NCI-H187 treated with DMSO at 0.1 percent for 48 hours (cell line): ENCODE measurements around the gene SDK1.

Source experiments
- DNase-seq: peaks from one replicate; lab custom pipeline; 2025; lab: John Stamatoyannopoulos, UW

The SDK1 gene

DNA sequence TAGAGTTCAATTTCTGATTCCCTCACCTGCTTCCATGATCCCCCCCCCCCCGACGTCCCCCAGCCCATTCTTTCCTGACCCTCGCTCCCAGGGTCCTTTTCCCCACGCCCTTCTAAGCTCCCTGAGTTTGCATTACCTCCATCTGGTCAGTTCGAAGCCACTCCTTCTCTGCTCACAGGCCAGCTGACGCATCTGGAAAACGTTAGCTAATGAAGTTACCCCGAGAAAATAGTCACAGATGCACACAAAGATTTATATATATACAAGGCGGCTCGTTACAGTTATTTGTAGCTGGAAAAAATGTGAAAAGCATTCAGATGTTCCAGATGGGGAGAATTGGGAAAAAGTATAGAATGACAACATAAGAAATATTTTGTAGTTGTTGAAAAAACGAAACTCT is 751.1 kb downstream of the SDK1 start:
- no peak for DNase-seq

DNA sequence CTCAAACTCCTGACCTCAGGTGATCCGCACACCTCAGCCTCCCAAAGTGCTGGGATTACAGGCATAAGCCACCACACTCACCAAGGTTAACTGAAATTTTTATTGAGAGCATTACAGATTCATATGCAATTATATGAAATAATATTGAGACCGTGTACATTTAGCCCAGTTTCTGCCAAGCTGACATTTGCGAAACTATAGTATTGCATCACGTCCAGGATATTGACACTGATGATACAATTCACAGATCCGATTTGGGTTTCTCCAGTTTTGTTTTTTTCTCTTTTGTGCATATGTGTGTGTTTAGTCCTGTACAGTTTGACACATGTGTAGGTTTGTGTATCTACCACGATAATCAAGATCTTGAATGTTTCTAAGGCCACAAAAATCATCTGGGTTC is 753.1 kb downstream of the SDK1 start:
- no peak for DNase-seq

DNA sequence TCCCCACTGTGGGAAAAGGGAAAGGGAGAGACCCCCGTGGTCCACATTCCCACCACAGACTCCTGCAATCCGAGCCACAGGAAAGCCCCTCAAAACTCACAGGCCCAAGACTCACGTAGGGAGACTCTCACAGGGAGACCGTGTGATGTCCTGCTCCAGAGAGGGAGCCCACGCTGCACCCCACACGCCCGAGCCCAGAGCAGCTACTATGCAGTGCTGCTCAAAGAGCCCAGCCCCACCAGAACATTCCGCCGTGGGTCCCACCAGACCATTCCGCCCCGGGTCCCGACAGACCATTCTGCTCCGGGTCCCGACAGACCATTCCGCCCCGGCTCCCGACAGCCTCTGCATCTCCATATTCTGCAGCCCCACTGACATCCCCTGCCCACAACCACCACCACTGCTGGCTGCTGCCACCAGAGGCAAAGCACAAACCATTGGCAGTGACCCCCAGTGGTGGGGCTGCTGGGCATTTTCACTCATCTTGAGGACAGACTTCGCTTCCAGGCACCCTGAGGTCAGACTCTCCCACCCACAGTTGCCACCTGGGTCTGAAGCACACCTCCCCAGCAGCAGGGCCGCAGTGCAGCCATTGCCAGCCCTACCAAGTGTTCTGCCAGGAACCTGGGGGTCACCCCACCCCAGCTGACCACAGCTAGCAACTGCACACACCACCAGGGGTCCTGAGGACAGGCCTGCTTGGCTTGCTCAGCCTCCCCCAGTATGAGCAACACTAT is 755.7 kb downstream of the SDK1 start:
- no peak for DNase-seq

- no peak for DNase-seq
These were observed 756.2 kb downstream of the SDK1 start for GRCh38 chr7:4057289-4057616.

- DNase-seq: no peak
These were observed 757.1 kb downstream of the SDK1 start for GRCh38 chr7:4058158-4058557.

- no peak for DNase-seq
These were observed 764.1 kb downstream of the SDK1 start for GRCh38 chr7:4065190-4065589.

- DNase-seq: no peak
These were observed 765.2 kb downstream of the SDK1 start for GRCh38 chr7:4066206-4066605.

DNA sequence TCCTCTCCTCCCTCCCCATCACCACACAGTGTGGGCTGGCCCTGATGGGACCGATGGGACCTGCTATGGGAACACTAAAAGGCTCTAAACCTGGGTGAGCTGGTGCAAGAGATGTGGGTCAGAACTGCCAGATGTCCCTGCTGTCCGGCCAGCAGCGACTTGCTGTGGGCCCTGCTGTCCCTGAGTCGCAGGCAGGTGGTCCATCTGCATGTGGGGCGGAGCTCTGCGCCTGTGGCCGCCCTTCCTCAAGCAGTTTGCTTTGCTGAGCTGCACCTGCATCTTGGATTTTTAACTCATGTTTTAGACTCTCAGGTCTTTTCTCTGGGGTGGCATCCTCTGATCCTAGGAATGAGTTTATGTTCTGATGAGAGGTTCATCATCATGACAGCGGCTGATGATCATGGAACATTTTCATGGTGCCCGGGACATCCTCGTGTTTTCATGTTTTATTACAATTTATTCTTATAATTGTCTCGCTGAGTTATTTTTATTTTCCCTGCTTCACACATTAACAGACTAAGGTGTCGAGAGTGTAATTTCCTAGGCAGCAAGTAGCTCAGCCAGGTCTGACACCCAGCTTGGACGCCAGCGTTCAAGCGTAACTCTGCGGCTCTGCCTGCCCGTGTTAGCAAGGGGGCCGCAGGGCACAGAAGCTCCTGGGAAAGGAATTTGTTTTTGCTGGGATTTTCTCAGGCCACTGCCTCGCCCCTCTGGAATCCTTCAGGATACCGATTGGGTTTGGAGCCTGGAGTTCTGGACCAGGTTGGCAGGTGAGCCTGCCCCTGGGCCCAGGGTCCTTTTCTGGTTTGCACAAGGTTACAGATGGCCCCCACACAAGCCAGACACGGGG is 765.8 kb downstream of the SDK1 start:
- DNase-seq: no peak

DNA sequence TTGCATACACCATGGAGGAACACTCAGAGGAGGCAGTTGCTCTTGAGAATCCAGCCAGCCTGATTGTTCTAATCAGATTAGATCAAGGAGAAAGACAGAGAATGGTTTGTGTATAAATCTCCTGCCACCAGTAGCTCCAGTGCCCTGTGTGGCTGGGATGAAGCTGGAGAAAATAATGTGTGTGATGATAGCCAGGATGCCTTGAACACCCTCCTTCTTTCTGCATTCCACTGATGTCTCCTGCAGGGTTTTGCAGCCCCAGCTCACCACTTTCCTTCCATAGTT is 766.4 kb downstream of the SDK1 start:
- no peak for DNase-seq

DNA sequence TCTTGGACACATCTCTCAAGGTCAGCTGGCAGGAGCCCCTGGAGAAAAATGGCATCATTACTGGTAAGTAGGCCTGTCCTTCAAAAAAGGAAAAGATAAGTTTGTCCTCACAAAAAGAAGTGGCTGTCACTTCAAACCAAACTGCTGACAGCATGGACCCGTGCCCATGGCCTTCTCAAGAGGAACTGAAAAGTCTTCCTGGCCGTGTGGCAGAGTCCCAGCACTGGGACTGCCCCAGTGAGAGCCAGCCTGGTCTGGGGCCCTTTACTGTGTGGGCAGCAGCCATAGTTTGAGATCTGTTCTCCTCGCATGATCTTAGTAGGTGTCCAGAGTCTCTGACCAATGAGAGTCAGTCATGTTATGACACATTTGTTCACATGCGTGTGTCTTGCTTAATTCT is 766.8 kb downstream of the SDK1 start:
- no peak for DNase-seq

GRCh38 chr7:4068286-4068685 is 767.2 kb downstream of the SDK1 start:
- DNase-seq: no peak

DNA sequence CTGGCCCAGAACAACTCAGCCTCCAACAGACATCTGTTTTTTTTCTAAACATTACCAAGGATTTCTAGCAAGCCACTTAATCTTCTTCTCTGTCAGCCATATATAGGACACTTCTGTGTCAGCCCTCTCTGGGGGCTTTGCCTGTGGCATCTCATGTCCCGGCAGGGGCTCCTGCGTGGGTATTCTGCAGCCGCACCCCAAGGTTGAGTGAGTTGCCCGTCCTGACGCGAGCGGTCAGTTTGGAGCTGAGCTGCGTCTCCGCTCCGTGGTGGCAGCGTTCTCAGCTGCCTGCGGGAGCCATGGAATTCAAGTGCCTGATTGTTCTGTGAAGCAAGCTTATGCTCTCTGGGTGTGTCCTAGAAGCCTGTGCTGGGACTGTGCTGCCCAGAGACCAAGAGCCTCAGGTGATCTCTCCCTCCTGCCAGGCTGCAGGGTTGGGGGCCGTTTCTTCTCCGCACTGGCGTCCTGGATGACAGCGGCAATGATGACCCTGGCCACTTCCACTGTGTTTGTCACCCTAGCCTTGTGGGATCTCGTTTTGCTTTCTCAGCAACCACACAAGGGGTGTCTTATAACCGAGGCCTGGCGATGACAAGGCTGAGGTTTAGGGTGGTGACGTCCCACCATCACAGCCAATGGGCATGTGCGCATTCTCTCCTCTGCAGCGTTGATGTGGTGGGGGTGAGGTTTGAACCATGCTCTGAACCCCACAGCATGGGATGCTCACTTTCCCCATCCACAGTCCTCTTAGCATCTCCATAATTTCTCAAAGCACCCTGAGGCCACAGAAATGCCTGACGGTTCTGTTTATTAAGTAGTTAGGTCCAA is 768.4 kb downstream of the SDK1 start:
- DNase-seq: no peak

GRCh38 chr7:4070214-4070613 is 769.2 kb downstream of the SDK1 start:
- no peak for DNase-seq

DNA sequence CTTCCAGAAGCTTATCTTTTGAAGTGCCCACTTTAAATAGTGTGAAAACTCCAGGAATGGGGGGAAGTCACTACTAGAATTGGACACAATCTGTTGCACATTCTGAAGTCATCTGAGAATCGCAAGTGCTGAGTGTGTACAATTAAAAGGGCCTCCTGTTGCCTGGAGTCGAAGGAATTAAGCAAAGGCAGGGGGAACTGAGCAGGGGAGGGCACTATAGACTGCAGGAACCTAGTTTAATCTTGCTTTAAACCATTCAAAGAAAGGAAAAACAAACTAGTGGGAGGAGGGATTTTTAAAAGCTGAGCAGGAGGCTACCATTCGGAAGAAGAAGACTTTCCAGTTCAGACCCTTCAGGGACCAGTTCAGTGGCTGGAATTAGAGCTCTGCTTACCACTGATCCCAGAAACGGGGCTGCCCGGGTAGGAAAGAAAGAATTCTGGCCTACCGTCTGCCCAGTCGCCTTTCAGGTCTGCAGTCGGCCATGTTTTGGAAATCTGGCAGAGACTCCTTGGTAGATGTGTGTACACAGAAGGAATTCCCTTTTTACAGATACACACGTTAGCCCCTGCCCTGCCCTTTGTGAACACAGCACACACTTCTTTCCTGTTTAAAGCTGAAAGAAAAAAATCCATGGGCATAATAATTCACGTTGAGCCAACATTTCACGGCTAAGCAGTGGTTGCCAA is 770.5 kb downstream of the SDK1 start:
- no peak for DNase-seq

- DNase-seq: no peak
These were observed 771.3 kb downstream of the SDK1 start for GRCh38 chr7:4072161-4072925.

DNA sequence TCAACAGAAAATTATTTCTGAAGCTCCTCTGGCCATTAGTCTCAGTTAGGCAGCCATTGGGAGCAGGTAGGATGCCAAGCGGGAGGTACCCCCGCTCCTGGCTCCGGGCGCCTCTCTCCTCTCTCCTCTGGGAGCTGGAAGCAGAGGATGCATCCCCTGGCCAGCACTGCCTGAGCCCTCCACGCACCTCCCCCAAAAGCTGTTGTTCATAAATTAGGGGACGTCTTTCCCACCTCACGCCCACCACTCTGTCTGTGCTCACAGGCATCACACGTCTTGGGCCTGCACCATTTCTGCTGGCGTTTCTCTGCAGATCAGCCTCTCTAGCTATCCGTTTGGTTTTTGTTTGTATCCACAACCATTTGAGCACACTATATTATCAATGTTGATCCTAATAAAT is 772.0 kb downstream of the SDK1 start:
- DNase-seq: no peak

DNA sequence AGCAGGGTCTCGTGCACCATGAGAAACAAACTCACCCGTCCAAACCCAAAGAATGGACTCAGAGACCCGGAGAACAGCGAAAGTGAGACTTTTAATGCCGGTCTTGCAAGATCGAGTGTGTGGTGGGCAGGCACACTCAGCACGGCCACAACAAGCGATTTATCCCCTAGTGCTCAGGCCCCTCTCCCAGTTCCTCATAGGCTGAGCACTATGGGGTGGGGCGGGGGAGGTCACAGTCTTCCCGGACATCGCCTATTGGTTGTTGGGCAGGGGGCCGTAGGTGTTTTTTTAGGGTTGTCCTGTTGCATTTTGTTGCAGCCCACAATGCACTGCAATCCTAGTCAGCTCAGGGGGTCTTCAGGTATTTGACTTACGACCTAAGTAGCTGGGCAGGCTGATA is 772.7 kb downstream of the SDK1 start:
- no peak for DNase-seq

DNA sequence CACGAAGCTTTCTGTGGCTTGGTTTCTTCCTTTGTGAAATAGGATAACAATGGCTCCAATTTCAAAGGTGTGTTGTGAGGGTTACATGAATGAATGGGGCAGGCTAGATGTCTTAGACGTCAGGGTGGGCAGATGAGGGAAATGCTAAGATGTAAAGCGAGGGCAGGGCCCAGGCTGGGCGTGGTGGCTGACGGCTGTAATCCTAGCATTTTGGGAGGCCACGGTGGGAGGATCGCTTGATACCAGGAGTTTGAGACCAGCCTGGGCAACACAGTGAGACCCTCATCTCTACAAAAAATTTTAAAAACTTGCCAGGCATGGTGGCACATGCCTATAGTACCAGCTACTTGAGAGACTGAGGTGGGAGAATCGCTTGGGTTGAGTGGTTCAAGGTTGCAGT is 773.4 kb downstream of the SDK1 start:
- no peak for DNase-seq

DNA sequence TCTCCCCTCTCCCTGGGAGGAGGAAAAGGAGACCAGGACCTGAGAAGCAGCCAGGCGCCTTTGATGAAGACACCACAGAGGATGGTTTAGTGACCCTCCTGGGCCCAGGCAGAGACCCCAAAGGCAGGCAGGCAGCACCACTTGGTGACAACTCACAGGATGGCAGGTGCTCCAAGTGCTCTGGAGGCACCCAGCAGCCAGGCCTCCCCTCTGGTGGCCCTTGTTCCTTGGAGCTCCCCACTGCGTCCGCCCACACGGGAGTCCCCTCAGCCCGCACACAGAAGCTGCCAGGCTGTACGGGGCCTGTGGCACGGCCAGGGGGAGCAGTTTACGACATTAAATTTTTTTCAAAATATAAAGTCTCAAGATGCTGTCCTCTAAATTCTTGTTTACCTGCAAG is 773.9 kb downstream of the SDK1 start:
- DNase-seq: no peak

- DNase-seq: no peak
These were observed 775.7 kb downstream of the SDK1 start for GRCh38 chr7:4076701-4077294.

DNA sequence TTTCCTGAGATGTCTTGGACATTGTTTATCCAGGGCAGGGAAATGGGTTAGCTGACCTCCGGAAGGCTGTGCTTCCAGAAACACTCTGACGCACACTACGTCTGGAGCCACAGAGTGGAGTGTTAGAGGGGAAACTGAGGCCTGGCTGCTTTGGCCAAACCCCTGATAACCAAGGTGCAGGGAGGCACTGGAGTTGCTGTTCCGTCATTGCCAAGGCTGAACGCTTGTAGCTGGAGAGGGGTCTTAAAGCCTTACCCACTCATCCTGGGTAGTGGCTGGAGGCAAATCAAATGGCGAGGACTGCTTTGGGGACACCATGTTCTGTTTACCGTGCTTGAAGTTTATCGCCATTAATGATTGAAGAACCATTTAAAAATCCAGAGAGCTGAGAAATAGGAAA is 776.9 kb downstream of the SDK1 start:
- DNase-seq: no peak
